ENCODE measurements around the gene ZNF408.
"Not testable (repeated sequence)": the region's sequence is repeated elsewhere in the genome, so short reads cannot be mapped to it uniquely, and the experiment has no call there.

Gene ZNF408

DNA sequence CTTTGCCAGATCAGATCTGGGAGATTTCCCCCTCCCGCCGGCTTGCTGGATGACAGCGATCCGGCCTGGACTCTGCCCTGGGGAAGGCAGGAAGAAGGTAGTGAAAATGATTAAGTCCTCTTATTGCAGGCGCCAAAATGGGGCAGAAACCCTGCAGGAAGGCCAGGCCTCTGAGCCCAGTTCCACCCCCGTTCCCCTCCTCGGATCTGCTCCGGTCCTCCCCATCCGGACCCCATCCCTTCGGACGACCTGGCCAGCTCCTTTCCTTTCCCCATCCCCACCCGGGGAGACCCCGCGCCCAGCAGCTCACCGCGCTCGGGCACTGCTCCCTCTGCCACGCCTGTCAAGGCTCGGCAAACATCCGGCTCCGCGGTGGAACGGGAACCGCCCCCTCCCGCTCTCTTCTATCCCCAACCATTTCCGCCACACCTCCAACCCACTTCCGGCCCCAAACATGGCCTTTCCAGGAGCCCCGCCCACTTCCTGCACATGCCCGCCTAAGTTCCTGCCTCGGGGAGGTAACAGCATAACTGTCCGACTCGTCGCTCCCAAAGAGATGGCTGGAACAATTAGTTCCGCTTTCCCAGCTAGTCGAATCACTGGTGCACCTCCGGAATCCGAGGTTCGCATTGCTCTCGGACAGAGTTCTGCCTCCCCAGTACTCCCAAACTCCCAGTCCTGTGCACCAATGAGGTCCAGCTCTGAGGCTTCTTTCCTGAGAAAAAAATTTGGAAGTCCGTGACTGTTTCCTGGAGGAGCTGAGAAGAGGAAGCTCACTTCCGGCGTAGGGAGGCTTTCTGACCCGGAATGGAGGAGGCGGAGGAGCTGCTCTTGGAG lies at the start of gene ZNF408, which contains the start of gene ARHGAP1:
TSS of gene ZNF408 (plus strand) at position 791 of the 837 bp plus-strand sequence. CDS start at position 808, 17 bp downstream.
TSS of gene ARHGAP1 (minus strand) at position 379 of the 837 bp plus-strand sequence. CDS start 4,512 bp downstream, outside the sequence.
- peak within 1 kb of the TSS; percentile 96 for H3K4me3 ChIP-seq (ENCODE audit: low read depth, low read length)

DNA sequence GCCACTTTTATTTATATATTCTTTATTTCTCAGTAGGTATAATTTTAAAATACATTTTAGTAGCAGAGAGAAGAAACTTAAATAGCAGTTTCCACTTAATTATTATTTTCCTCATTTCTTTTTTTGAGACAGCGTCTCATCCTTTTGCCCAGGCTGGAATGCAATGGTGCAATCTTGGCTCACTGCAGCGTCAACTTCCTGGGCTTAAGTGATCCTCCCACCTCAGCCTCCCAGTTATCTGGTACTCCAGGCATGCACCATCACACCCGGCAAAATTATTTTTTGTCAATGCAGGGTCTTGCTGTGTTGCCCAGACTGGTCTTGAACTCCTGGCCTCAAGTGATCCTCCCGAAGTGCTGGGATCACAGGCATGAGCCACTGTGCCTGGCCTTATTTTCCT lies 45.2 kb upstream of the ZNF408 start:
- no peak overlapping the region for H3K4me3 ChIP-seq (ENCODE audit: low read depth, low read length)

DNA sequence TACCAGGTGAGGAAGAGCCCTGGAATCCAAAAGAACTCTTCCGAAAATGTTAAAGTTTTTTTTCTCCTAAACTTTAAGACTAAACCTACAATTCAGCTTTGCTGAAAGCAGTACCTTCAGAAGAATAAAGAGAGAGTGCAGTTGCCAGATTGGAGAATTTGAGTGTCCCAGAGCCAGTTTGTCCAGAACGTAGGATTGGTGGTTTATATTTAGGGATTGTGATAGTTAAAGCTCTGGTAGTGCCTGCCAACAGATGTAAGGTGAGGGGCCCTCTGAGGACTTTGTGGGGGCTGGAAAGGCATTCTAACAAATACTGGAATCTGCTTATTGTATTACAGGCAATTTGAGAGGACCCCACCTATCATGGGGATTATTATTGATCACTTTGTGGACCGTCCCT lies 43.6 kb upstream of the ZNF408 start:
- H3K4me3 ChIP-seq (ENCODE audit: low read depth, low read length): no peak overlapping the region

DNA sequence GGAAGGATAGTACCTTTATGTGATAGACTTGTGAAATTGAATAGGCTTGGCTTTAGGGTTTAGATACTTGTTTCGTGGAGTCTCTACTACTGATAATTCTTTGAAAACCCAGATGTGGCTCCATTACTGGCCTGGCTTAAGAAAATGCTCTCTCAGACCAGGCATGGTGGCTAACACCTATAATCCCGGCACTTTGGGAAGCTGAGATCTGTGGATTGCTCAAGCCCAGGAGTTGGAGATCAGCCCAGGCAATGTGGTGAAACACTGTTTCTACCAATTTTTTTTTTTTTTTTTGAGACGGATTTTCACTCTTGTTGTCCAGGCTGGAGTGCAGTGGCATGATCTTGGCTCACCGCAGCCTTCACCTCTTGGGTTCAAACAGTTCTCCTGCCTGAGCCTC lies 42.6 kb upstream of the ZNF408 start:
- no peak overlapping the region for H3K4me3 ChIP-seq (ENCODE audit: low read depth, low read length)

DNA sequence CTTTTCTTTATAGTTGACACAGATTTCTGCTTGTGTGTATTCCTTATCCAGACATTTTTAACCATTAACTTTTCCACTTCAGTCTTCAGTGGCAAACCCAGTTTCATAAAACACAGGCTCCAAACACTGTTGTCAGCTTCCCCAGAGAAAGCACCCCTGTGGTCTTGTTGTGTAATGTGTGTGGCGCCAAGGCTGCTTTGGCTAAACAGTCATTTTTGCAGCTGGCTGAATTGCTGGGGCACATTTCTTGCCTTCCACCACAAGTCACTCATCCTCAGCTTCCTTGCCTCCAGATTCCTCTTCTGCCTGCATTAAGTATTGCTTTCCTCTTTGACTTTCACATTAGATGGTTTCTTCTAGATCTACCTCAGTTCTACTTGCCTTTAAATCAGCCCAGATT lies 40.9 kb upstream of the ZNF408 start:
- no peak overlapping the region for H3K4me3 ChIP-seq (ENCODE audit: low read depth, low read length)

DNA sequence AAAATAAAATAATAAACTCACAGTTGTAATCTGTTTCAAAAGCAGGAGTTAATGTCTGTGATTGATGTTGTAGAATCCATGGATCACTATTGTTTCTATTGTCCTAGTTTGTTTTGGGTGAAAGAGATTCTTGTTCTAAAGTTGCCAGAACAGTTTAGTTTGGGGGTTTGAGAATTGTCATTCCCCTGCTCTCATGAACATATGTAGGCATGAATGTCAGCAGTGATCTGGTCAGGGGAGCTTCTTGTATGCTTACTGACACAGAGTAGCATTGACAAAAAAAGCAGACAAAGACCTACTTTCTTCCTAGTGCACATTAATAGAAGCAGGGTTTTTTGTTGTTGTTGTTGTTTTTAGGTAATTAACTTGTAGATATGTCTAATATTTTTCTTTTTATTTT lies 39.0 kb upstream of the ZNF408 start:
- H3K4me3 ChIP-seq (ENCODE audit: low read depth, low read length): no peak overlapping the region

DNA sequence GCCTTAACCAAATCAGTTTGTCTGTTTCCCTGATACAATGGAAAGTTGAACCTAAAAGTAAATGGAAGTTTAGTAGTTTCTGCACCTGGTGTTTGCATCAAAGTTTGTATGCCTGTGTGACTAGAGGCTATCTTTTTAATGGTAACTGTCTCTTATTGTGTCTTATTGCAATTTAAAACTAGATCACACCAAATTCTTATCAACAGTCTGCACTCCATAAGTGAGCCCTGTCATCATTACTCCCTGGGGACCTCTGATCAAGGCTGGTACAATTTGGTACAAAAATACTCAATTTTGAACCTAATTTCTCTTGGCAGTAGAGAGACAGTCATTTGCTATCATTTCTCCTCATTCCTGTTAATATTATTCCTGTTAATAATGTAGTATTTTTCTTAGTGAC lies 38.5 kb upstream of the ZNF408 start:
- H3K4me3 ChIP-seq (ENCODE audit: low read depth, low read length): no peak overlapping the region

DNA sequence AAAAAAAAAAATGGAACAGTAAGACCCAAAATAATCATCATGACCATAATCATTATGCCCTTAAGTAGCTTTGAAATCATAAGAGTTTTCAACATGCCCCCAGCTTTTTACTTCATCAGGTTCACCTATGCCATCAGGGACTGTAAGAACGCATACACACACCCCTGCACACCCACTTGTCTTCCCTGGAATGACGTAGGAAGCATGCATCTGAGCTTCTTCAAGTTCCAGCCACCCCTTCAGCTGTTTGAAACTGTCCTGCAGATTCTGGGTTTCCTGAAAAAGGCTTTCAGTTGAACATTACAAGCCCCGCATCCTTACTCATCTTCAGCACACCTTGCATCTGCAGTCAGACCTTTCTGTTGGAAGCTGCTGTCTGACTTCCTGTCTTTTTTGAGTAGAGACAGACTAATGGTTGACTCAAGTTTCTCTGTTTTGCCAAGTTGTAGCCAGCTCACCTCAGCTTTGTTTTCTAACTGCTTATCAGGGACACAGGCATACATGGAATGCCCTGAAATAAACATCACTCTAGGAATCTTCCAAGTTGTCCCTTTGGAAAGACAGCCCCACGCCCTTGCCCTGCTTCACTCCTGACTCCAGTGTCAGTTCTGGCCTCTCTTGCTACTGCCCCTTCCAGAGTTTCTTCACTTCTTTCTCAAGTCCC lies 37.4 kb upstream of the ZNF408 start:
- no peak overlapping the region for H3K4me3 ChIP-seq (ENCODE audit: low read depth, low read length)

DNA sequence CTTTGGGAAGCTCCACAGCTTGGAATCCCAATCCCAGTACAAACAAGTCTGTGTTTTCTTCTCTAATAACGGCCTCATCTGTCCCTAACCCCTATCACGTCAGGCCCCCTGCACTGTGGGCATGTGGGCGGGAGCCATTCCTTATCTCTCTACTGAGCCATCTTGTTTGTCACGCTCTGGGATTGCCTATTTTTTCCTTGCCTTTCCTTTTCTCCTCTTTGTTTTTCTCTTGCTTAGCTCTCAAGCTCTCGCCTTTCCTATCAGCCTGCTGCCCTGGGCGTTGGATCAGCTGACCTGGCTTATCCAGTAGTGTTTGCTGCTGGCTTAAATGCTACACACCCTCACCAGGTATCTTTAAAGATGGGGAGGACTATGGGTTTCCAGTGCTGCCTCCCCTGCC lies 36.2 kb upstream of the ZNF408 start:
- H3K4me3 ChIP-seq (ENCODE audit: low read depth, low read length): no peak overlapping the region

DNA sequence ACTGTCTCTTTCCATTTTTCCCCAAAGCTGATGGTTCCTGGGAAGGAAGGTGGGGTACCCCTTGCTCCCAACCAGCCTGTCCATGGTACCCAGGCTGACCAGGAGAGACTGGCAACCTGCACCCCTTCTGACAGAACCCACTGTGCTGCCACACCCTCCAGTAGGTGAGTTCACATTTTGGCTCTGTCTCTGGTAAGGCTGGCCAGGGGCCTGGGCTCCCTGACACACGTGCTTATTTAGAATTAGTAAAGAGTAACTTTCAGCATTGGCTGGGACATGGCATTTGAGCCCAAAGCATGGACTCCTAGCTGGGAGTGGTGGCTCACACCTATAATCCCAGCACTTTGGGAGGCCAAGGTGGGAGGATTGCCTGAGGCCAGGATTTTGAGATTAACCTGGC lies 35.5 kb upstream of the ZNF408 start:
- no peak overlapping the region for H3K4me3 ChIP-seq (ENCODE audit: low read depth, low read length)

DNA sequence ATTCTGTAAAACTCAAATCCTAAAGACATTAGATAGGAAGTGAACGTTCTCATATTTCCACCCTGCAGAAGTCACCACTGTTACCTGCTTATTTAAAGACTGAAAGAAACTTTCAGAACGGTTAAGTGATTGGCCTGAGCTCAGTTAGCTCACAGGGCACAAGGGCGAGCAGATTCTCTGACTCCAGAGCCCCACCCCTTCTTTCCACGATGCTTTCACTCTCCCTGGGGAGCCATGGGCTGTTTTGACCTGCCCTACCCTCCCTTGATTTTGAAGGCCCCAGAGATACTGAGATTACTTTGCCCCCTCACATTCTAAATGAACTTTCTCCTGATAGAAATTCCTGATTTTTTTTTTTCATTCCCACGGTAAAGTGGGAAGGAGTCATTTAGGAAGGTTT lies 34.3 kb upstream of the ZNF408 start:
- H3K4me3 ChIP-seq (ENCODE audit: low read depth, low read length): no peak overlapping the region

DNA sequence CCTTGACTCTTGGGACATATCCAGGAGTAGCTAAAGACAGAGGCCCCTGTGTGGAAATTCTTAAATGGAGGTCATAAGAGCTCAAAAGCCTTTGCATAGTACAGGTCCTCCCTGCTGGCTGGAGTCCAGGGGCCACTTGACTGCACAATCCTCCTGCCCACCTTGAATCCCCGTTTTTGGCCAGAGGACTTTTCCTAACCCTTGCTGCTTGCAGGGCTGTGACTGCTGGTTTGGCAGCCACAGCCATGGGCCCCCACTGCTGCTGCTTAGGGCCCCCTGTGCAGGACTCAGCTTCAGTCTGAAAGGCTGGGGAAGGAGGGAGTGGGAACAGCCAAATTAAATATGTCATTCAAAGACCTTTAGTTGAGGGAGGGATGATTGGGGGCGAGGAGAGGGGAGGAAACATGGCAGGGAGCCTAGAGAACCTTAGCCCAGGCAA lies 33.8 kb upstream of the ZNF408 start:
- no peak overlapping the region for H3K4me3 ChIP-seq (ENCODE audit: low read depth, low read length)

DNA sequence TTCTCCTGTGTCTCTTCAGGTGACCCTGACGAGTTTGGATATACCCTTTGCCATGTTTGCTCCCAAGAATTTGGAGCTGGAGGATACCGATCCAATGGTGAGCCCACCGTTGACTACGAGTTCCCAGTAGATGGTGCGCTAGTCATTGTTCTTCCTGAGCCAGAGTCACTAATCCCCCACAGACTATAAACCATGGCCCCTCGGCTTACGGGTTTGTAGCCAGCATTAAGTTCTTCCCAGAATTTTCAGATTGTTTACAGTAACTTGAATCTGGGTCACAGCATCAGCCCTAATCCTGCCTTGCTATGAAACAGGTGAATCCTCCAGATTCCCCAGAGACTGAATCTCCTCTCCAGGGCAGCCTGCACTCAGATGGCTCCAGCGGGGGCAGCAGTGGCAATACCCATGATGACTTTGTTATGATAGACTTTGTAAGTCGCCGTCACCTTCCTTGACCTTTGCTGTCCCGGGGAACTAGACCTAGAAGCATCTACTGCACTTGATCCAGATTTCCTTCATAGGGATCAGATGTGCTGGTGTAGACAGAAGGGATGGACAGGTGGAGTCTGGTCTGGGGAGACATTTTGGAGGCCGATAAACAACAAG lies 32.2 kb upstream of the ZNF408 start:
- no peak overlapping the region for H3K4me3 ChIP-seq (ENCODE audit: low read depth, low read length)

DNA sequence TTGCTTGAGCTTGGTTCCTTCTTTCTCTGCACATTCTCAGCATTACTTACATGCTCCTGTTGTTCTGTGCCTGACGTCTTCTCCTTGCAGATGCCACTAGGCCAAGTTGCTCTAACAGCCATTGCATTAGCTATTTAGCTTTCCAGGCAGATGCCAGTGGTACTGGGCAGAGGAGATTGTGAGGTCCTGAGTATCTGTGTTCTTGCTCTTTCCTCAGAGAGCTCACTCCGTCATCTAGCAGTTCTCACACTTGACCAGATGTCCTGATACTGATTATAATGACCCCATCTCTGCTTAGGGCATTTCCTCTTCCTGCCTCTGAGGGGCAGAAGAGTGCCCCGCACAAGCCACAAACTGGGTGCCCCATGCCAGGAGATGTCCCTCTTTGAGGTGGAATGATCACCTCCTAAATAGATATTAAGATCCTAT lies 31.1 kb upstream of the ZNF408 start:
- H3K4me3 ChIP-seq (ENCODE audit: low read depth, low read length): no peak overlapping the region

DNA sequence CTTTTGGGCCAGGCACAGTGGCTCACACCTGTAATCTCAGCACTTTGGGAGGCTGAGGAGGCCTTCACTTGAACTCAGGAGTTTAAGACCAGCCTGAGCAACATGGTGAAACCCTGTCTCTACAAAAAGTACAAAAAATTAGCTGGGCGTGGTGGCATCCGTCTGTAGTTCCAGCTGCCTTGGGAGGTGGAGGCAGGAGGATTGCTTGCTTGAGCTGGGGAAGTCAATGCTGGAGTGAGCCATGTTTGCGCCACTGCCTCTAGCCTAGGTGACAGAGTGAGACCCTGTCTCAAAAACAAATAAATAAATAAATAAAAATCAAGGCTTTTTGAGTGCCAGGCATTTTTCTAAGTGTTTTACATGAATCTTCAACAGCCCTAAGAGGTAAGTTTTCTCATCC lies 30.3 kb upstream of the ZNF408 start:
- not testable (repeated sequence) for H3K4me3 ChIP-seq (ENCODE audit: low read depth, low read length)

DNA sequence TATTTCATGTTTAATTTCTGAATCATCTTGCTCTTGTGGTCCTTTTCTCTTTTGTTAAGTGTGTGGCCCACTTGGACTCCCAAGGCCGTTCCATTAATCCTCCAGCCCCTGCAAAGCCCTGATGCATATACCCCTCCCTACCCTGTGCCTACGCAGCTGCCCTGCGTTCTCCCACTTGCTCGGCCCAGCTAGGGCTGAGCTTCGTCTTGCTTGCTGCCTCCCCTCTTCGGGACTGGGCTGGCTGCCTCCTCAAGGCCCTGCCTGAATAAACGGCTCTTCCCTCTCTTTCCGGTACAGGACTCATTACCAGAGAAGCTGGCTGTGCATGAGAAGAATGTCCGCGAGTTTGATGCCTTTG lies 28.9 kb upstream of the ZNF408 start:
- H3K4me3 ChIP-seq (ENCODE audit: low read depth, low read length): no peak overlapping the region

DNA sequence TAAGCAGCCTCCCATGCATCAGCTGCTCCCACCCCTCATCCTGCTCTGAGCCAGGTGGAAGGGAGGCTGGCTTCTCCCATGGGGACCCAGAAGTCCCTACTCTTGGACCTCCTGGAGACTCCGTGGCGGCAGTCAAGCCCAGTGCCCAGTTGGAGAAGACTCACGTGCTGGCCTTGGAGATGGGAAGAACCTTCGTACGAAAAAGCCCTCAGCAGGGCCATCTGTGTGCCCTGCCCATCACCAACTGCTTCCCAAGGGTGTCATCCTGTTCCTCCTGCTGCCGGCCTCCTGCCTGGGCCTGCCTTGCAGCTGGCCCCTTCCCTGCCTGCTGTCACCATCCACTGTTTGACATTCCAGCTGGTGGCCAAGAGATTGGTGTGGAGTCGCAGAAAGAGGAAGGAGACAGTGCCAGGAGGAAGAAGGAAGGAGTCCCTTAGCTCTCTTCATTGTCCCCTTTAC lies 28.4 kb upstream of the ZNF408 start:
- H3K4me3 ChIP-seq (ENCODE audit: low read depth, low read length): no peak overlapping the region

DNA sequence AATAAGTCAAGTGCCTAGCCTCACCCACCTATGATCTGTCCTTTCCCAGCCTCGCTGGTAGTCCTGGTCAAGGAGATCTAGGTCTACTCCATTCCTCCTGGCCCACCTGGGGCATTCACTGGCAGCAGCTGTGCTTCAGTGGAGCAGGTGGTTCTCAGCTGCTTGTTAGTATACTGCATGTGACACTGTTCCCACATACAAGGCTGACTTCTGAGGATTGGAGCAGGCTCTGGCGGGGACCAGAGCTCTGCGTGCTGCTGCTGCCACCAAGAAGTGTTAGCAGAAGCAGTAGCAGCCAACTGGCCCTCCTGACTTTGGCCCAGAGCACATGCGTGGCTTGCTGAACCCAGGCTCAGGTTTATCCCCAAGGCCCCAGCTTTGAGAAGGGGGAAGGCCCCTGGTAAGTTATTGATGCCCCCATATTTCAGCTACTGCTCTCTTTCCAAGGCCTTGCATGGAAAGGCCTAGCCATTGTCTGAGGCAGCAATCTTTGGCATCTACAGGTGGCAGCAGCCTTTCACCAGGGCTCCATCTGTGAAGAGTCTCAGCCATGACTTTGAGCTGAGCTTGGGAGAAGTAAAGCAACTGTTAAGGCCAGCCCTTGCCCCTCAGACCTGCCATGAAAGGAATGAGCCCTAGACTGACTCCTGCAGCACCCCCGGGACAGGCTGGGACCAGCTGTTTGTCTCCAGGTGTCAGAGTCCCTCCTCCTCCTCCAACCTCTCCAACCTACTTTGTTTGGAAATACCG lies 26.9 kb upstream of the ZNF408 start:
- no peak overlapping the region for H3K4me3 ChIP-seq (ENCODE audit: low read depth, low read length)

DNA sequence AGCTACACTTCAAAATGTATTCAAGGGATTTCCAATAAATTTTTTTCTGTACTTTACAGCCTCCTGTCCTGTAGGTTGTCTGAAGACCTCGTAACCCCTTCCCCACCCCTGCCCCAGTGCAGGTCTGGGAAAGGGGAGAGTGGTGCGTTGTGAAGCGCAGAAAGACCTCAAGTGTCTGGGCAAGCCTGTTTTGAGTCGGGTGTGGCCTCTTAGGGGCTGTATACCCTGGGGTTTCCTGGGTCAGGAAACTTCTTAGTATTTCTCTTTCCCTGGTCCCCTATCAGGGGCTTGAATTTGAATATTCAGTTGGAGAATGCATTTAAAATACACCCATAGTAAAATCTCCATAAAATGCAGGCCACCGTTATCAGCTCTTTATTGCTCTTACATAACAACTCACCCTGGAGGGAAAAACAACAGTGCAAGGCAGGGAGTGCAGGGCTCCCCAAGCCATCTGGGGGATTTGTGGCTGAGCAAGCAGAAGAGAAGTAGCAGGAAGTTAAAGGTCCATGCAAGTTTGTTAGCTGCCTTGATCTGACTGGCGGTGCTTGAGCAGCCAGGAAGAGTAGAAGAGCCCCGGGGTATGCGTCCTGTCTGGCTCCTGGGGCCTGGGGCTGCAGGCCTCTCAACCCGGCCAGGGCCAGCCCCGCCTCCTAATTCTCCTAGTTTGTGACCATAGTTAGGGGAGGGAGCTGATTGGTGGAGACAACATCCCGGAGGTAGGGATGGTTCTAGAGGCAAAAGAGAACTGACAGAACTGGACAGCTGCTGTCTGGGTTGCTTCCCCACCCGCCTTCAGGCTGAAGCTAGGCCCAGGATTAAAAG lies 26.2 kb upstream of the ZNF408 start:
- no peak overlapping the region for H3K4me3 ChIP-seq (ENCODE audit: low read depth, low read length)

DNA sequence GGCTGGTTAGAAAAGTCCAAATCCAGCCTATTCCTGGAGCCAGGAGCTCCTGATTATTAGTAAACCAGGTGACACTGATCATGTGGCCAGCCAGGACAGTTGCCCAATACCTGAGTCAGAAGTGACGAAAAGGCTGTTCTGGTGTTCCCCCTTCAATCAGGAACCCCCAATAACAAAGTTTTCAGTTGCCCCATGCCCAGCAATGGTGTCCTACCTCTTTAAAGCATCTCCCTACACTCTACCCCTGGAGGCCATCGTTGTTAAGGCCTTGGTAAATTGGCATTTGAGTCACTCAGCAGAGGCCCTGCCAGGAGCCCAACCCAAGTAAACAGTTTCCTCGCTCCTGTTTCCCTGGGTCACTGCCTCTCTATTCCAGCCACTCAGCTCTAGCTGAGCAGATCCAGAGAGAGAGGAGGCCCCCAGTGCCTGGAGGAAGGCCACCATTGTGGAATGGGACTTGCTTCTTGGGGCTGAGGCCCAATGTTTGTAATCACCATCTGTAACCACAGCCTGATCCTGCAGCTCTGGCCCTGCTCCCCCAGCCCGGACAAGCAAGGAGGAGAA lies 25.5 kb upstream of the ZNF408 start:
- no peak overlapping the region for H3K4me3 ChIP-seq (ENCODE audit: low read depth, low read length)

Measured in iPS-11a (cell line).